Neural crest cell (in vitro differentiated cells): Measurements from ENCODE around the gene PCSK4. TPM values are rescaled to one million over a fixed set of nuclear protein-coding genes. Genes with fewer than 3 reads are reported as not detected.

Experiments
- DNase-seq: peaks from one replicate; pipeline ENCODE4 v3.0.0; 2021; ENCODE audit warnings: low read depth, mixed read lengths, low spot score
- H3K27ac Mint-ChIP-seq: one replicate; pipeline ENCODE4 v1.8.0; 2021; ENCODE audit warnings: mild to moderate bottlenecking, mixed read lengths; ENCODE audit not compliant: unreplicated experiment
- H3K27me3 Mint-ChIP-seq: 2 replicates; pipeline ENCODE4 v1.8.0; 2021; ENCODE audit warnings: low read depth, mild to moderate bottlenecking, mixed read lengths
- H3K36me3 Mint-ChIP-seq: 2 replicates; pipeline ENCODE4 v1.8.0; 2021; ENCODE audit warnings: low read depth, mild to moderate bottlenecking, mixed read lengths
- H3K4me1 Mint-ChIP-seq: 2 replicates; pipeline ENCODE4 v1.8.0; 2021; ENCODE audit warnings: mixed read lengths
- H3K4me3 Mint-ChIP-seq: one replicate; pipeline ENCODE4 v1.8.0; 2021; ENCODE audit warnings: mild to moderate bottlenecking, mixed read lengths
- H3K9me3 Mint-ChIP-seq: 2 replicates; pipeline ENCODE4 v1.8.0; 2021; ENCODE audit warnings: mixed read lengths
- total RNA-seq: library from RNA; stranded (reverse); gene quantifications from 2 replicates; pipeline ENCODE4 v1.2.1, GENCODE V29; 2021
- TF ChIP-seq, protein P1 (sequence below): fragments of 200-600 bp; sonication (generic); conservative IDR thresholded peaks from 2 replicates; pipeline ENCODE4 v1.5.0; 2021; ENCODE audit warnings: antibody characterized with exemption, mild to moderate bottlenecking

Gene PCSK4
- total RNA-seq, 1 donor from 2014 or later = 11.7 TPM

DNA sequence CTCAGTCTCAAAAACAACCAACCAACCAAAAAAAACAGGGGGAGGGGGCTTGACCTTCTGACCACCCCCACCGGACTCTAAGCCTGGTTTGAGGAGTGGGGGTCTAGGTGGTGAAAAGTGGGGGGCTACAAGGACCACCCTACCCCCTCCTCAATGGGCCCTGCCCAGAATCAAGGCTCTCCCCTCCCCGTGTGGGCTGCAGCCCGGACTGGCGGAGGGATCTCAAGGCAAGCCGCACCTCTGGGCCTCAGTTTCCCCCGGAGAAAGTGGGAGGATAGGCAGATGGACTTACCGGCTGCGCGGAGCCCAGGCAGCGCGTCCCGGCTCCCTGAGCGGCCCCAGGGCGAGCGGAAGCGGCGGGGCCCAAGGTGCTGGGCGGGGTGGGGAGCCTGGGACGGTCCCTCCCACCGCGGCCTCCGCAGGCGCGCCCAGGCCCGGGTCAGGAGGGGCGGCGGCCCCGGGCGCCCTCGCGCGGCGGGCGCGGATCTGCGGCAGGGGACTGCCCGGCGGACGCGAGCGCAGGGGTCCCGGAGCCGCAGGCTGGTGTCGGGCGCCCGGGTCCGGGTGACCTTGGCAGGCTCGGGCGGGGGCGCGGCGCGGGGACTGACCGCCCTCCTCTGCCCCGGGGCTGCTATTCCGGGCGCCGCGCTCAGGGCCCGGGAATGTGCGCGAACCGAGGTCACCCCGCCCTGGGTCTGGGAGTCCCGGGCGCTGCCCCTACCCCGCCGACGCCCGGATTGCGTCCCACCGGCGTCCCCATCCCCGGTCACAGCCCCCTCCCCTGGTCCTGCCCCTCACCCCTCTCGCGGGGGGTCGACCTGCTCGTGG lies 22.7 kb upstream of the PCSK4 start, which contains the start of gene ADAMTSL5:
Gene ADAMTSL5 (minus strand): TSS at position 349 of the 828 bp plus-strand sequence. CDS start 2,076 bp downstream, outside the sequence.
- Mint-ChIP-seq H3K4me3 (peak within 1 kb of the TSS; percentile 6), H3K9me3 (no peaks in the 10 kb centered on the region), H3K36me3 (no peaks in the 10 kb centered on the region), H3K27ac (no peak within 1 kb of the TSS), H3K27me3 (peaks cover 69% of the 10 kb centered on the region), H3K4me1 (peaks cover 5% of the 10 kb centered on the region)
- DNase-seq = no peak
- TF ChIP-seq, protein P1, sequence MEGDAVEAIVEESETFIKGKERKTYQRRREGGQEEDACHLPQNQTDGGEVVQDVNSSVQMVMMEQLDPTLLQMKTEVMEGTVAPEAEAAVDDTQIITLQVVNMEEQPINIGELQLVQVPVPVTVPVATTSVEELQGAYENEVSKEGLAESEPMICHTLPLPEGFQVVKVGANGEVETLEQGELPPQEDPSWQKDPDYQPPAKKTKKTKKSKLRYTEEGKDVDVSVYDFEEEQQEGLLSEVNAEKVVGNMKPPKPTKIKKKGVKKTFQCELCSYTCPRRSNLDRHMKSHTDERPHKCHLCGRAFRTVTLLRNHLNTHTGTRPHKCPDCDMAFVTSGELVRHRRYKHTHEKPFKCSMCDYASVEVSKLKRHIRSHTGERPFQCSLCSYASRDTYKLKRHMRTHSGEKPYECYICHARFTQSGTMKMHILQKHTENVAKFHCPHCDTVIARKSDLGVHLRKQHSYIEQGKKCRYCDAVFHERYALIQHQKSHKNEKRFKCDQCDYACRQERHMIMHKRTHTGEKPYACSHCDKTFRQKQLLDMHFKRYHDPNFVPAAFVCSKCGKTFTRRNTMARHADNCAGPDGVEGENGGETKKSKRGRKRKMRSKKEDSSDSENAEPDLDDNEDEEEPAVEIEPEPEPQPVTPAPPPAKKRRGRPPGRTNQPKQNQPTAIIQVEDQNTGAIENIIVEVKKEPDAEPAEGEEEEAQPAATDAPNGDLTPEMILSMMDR = peak; percentile 16

DNA sequence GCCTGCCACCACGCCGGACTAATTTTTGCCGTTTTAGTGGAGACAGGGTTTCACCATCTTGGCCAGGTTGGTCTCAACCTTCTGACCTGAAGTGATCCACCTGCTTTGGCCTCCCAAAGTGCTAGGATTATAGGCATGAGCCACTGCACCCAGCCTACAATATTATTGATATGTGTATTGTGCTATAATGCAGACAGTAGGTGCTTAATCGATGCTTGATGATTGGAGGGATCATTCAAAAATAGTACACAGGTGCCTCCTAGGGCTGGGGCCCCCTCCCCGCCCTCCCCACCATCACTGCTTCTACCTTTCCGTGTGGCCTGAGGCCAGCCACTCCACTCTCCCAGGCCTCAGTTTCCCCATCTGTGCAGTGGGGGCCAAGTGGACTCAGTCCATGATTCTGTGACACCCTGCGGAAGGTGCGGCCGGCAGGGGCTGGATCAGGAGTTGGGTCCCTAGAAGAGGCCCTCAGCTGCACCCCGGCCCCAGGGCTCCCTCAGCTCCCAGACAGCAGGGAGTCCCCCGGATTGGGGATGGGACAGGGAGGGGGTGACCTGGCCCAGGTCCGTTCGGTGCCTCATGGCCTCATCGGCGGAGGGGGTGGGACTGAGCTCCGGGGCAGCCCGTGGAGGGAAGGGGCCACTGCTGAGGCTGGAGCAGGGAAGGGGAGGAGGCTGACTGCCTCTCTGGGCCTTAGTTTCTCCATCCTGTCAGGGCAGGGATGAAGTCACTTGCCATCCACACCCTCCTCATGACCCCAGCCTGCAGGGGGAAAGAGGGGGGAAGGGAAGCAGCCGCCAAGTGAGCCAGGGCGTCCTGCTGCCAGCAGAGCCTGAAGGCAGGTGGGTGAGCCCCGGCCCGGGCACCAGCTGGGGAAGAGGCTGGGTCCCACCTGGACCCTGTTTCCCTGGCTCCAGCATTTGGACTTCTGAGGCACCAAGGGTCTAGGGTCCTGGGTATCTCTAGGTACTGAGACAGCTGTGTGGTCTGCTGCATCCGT lies 21.5 kb upstream of the PCSK4 start:
- H3K9me3 Mint-ChIP-seq = peaks cover 2% of the 10 kb centered on the region
- peaks cover 10% of the 10 kb centered on the region for H3K4me1 Mint-ChIP-seq
- no peak overlapping the region for H3K27ac Mint-ChIP-seq
- peaks cover 65% of the 10 kb centered on the region for H3K27me3 Mint-ChIP-seq
- no peak for DNase-seq
- H3K36me3 Mint-ChIP-seq = no peaks in the 10 kb centered on the region
- TF ChIP-seq, protein P1 = no peak
- no peak overlapping the region for H3K4me3 Mint-ChIP-seq

DNA sequence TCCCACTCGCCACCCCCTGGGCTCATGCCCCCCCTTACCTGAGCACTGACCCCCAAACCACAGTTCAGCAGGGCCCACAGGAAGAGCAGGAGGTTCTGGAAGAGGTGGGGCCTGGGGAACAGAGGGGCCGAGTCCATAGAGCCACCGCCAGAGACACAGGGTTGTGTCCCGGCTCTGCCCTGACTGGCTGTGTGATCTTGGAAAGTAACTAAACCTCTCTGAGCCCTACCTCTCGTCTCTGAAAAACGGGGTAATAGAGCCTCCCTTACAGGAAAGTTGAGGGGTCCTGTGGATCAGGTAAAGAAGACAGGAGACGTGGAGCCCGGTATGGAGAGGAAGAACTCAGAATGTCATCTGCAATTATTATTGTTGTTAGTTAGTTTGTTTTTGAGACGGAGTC lies 20.7 kb upstream of the PCSK4 start:
- Mint-ChIP-seq H3K36me3 (no peaks in the 10 kb centered on the region), H3K9me3 (peaks cover 2% of the 10 kb centered on the region), H3K27ac (no peak overlapping the region), H3K4me1 (peaks cover 10% of the 10 kb centered on the region), H3K27me3 (peaks cover 60% of the 10 kb centered on the region), H3K4me3 (no peak overlapping the region)
- no peak for DNase-seq
- TF ChIP-seq, protein P1 = no peak

DNA sequence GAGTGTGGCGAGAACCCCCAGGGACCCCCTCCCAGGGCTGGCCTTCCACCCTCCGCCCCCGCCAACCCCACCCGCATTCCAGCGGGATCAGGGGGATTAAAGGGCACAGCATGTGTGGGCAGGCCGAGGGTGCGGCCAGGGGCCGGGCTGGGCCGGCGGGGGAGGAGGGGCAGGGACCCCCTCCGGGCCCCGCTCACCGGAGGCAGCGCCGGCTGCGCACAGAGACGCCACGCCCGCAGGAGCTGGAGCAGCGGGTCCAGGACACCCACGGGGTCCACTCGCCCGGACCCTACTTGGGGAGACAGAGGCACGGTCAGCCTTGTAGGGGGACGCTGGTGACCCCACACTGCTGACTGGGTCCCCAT lies 20.3 kb upstream of the PCSK4 start:
- peaks cover 10% of the 10 kb centered on the region for H3K4me1 Mint-ChIP-seq
- no peak for DNase-seq
- H3K27me3 Mint-ChIP-seq = peaks cover 61% of the 10 kb centered on the region
- TF ChIP-seq, protein P1 = no peak
- H3K36me3 Mint-ChIP-seq = no peaks in the 10 kb centered on the region
- H3K27ac Mint-ChIP-seq = no peak overlapping the region
- peaks cover 2% of the 10 kb centered on the region for H3K9me3 Mint-ChIP-seq
- no peak overlapping the region for H3K4me3 Mint-ChIP-seq

DNA sequence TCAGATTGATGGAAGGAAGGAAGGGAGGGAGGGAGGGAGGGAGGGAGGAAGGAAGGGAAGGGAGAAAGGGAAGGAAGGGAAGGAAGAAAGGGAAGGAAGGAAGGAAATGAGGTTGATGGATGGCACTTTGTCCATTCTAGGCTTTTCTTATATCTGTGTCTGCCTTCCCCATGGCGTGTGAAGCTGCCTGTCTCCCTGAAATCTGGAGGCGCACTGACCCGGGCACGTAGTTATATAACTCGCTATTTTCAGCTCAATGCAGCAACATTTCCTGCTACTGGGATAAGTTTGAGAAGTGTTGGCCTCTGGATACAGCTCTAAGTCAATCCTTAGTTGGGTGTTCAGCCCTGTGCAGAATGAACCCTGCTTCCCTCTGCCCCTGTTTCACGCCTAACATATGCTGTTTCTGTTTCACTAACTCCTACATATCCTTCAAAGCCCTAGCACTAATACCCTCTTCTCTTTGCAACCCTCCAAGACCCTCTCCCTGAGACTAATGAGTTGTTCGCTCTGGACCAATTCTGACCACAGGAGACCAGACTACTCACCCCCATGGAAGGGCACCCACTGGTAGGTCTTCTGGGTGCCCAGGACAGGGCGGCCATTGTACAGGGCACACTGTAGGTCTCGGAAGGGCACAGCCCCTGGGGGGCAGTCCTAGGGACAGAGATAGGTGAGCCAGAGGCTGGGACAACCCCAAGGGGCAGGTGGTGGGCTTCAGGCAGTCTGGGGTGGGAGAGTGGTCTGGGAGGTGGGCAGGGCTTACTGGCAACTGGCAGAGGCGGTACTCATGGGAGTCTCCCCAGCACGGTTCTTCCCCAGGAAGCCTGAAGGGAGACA lies 19.7 kb upstream of the PCSK4 start:
- TF ChIP-seq, protein P1 = no peak
- Mint-ChIP-seq H3K9me3 (peaks cover 2% of the 10 kb centered on the region), H3K4me3 (peak overlapping the region; percentile 32), H3K27me3 (peaks cover 62% of the 10 kb centered on the region), H3K36me3 (no peaks in the 10 kb centered on the region), H3K4me1 (peaks cover 10% of the 10 kb centered on the region), H3K27ac (no peak overlapping the region)
- no peak for DNase-seq
